GM21786 (cell line): Measurements from ENCODE around the gene ATP1A2.

ENCODE experiments used
- ATAC-seq: cut with Tn5 transposase; IDR thresholded peaks from one replicate; pipeline ENCODE4 v1.9.1; 2021; ENCODE audit not compliant: unreplicated experiment

The ATP1A2 gene

GRCh38 chr1:160084771-160085321 lies 30.7 kb upstream of the ATP1A2 start:
- ATAC-seq = no peak

- ATAC-seq = no peak
These were observed 29.7 kb upstream of the ATP1A2 start for GRCh38 chr1:160085686-160086455.

DNA sequence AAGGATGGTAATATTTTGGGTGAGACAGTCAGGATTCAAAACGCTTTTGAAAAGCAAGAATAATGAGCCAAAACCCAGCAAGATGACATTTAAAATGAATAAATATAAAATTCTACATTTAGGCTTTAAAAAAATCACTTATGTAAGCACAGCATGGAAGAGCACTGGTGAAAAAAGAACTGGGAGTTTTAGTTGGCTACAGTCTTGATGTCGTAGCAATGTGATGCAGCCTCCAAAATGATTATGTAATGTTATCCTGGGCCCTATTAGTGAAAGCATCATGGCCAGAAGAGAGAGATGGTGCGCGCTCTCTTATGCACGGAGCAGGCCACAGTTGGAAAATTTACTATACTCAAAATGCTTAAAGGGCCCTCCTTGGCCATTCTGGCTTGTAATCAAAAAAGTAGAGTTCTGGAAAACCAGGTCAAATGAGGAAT lies 29.1 kb upstream of the ATP1A2 start:
- ATAC-seq = no peak

DNA sequence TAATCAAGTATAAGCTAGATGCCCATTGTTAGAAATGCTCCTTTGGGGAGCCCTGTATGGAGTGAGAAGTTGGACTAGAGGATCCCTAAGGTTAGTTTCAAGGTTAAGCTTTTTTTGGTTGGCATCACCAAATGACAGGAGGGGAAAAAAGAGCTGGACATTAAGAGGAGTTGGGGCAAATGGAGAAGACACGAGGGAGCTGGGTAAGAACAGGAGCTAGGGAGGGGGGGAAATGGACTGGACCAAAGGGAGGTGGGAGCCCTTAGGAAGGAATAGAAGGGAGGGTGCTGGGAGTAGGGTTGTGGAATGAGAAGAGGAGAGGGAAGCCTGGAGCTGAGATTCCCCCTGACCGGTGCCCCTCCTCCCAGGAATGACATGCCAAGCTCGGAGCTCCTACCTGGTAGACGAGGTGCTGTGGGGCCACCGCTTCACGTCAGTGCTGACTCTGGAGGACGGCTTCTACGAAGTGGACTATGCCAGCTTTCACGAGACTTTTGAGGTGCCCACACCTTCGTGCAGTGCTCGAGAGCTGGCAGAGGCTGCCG lies 28.4 kb upstream of the ATP1A2 start:
- ATAC-seq = no peak

DNA sequence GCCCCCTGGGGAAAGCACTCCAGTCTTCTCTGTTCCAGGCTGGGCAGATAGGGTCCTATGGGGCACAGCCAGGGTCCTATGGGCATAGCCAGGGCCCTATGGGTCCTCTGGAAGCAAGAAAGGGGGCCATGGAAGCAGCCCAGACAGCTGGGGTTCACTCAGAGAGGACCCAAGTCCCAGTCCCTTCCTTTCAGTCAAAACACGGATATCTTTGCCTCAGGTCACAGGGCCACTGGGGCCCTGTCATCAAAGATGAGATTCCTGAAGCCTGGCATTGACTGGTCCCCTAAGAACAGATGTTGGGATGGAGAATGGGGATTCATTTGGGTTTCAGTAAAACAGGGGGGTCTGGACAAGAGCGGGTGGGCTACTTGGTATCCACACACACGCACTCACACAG lies 25.7 kb upstream of the ATP1A2 start:
- ATAC-seq = no peak

- no peak for ATAC-seq
These were observed 24.8 kb upstream of the ATP1A2 start for GRCh38 chr1:160090760-160091159.

GRCh38 chr1:160091666-160092223 lies 23.8 kb upstream of the ATP1A2 start:
- no peak for ATAC-seq

DNA sequence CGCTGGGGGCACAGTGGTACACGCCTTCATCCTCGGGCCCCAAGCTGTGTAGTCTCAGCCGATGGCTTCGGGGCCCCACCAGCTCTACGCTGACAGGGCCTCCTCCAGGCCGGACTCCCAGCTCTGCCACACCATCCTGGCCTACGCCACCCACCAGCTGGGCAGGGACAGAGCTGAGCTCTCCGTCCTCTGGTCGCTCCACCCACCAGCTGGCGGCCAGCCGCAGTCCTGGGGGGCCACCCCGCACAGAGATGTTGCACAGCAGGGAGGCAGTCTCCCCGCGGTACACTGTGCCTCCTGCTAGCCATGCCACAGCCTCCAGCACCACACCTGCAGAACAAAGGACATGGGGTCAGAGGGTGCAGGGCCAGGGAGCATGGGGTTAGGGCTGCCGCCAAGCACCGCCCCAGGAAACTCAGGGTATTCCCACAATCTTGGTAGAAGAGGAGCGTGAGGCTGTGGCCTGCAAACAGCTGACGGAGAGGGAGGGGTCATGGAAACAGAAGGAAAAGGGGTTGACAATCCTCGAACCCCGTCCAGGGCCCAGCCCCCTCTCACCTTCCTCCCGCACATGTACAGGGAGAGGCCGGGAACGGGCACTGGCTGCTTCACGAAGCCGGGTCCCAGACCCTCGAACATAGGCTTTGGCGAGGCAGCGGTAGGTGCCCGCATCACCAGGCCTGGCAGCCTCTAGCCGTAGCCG lies 23.0 kb upstream of the ATP1A2 start:
- no peak for ATAC-seq

DNA sequence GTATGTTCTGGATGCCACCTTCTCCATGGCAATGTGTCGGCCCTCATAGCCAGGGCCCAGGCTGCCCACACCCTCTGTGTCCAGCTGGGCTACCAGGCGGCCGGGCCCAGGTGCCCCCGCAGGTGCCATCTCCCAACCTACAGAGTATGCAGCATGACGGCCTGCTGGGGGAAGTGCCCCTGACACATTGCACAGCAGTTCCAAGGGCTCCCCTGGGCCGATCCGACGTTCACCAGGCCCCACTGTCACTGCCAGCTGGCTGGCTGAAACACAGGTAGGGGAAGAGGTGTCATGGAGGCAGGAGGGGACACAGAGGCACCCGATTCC lies 22.5 kb upstream of the ATP1A2 start:
- no peak for ATAC-seq

DNA sequence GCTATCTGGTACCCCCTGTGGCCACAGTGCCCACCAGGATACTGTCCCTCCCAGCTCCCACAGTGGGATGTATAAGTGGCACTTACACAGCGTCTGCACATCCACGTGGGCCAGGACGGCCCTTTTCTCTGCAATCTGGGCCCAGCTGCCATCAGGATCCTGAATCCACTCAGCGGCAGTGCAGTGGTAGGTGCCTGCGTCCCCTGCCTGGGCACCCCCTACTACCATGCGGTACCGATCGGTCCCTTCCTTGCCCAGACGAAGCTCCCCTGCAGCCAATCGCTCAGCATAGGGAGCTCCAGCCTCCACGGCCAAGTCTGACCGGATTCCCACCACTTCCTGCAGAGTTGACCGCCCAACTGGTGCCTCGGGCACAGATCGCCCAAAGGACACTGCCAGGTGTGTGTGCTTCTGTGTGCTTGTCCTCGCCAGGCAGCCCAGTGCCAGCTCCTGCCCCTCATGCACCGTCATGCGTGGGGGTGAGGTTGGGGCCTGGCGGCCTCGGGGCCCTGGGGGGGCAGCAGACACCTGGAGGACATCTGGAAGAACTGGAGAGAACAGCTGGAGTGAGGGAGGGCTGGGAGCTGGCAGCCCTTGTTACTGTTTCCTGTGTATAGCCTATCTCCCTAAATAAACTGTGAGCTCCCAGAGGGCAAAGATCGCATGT lies 21.8 kb upstream of the ATP1A2 start:
- ATAC-seq = no peak

DNA sequence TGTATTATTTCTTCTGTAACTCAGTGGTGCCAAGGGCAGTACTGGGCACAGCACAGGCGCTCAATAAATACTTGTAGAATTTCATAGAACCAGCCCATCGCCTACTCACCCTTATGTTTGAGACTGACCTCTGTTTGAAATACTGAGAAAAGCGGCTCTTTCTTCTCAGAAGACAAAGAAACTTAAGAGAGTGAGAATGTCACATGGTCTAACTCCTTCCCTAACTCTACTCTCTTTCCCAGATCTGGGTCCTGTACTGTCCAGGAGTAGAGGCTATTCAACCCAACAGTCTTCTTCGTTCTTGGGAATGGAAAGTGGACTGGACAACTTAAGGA lies 21.3 kb upstream of the ATP1A2 start:
- no peak for ATAC-seq

- no peak for ATAC-seq
These were observed 20.8 kb upstream of the ATP1A2 start for GRCh38 chr1:160094806-160095205.

GRCh38 chr1:160095382-160096105 lies 20.0 kb upstream of the ATP1A2 start:
- no peak for ATAC-seq

DNA sequence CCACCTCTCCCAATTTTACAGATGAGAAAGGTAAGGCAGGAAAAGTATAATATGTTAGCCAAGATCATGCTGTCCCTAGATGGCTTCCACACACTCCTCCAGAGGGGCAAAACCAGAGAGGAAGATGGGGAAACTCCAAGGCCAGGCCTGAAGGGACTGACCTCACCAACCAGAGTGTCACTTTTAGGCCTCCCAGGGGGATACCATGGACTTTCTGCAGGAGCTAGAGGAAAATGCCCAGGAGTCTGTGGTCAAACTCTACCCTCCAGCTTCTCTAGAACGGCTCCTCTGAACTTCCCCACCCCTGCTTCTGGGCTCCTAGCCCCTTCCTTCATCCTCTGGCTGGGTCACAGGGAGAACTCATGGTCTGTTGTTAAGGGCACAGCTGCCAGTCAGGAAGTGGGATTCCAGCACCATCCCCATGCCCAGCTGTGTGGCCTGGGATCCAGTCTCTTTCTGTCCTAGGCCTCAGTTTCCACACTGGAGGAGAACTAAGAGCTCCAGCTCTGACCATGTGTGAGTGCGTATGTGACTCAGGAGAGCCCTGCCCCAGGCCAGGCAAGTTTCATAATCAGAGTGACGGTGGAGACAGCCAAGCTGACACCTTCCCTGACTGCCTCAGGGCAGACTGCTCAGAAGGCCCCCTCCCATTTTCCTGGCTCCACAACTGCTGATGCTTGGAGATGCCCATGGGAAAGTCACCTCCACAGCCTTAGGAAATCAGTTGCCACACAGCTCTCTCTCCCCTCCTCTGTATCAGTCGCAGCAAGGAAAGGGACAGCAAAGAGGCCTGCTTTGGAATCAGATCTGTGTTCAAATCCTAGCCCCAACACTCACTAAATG lies 19.1 kb upstream of the ATP1A2 start:
- ATAC-seq = no peak

GRCh38 chr1:160097151-160097910 lies 18.2 kb upstream of the ATP1A2 start:
- no peak for ATAC-seq

- peak; percentile 35 for ATAC-seq
These were observed 17.4 kb upstream of the ATP1A2 start, which contains the start of gene IGSF8 for GRCh38 chr1:160097911-160098851. Gene IGSF8, minus strand, starts transcription at chr1:160098619. Its CDS starts 147 bp downstream, at chr1:160098472.

DNA sequence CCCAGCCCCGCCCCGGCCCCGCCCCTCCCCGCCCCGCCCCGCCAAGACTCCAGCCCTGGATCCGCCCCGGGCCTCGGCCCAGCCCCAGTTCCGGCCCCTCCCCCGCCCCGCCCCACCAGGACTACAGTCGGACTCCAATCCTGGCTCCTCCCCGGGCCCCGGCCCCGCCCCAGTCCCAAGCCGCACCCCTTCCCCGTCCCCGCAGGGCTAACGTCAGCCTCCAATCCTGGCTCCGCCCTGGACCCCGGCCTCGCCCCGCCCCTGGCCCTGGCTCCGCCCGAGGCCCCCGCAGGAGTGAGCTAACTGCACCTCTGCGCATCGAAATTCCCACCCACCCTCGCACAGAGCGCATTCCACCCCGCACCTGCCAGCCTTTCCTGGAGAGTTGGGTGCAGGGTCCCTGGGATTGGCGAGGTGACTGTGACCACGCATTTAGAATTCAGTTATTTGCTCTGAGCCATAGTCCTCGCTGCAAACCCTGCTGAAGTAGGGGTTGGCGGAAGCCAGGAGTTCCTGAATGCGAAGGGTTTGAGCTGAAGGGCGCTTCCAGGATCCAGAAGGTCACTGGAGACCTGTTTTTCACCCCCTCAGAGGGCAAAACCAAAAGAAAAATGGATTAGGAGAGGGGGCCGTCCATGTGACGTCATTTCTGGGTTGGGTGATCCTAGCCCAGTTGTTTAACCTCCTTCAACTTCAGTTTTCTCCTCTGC lies 16.6 kb upstream of the ATP1A2 start:
- peak; percentile 81 for ATAC-seq
